T-helper 22 cell (primary cell): ENCODE measurements around the gene NPBWR2.

ENCODE experiments used
- DNase-seq: peaks from one replicate; pipeline ENCODE4 v3.0.0-alpha.2; 2020; ENCODE audit warnings: low read depth

Gene NPBWR2

GRCh38 chr20:64083804-64084684, 23.3 kb downstream of the NPBWR2 start, which contains the start of gene LKAAEAR1:
LKAAEAR1 (minus strand) TSS chr20:64084398; CDS start chr20:64084219, 179 bp downstream.
- DNase-seq = no peak

- peak; percentile 39 for DNase-seq
These were observed 24.0 kb downstream of the NPBWR2 start for GRCh38 chr20:64083378-64083803.

- DNase-seq = no peak
These were observed 24.5 kb downstream of the NPBWR2 start for GRCh38 chr20:64082820-64083377.

- no peak for DNase-seq
These were observed 25.1 kb downstream of the NPBWR2 start for GRCh38 chr20:64082126-64082731.

GRCh38 chr20:64081624-64081964, 25.8 kb downstream of the NPBWR2 start:
- DNase-seq = no peak

GRCh38 chr20:64080813-64081623, 26.3 kb downstream of the NPBWR2 start:
- no peak for DNase-seq

GRCh38 chr20:64080013-64080812, 27.2 kb downstream of the NPBWR2 start, which contains the start of gene OPRL1:
OPRL1 (plus strand) TSS chr20:64080082; CDS start chr20:64092721, 12,639 bp downstream.
- peak; percentile 63 for DNase-seq

GRCh38 chr20:64079273-64080012, 27.9 kb downstream of the NPBWR2 start, which contains the start of gene RGS19:
RGS19 (minus strand) TSS chr20:64079518; CDS start chr20:64076886, 2,632 bp downstream.
- DNase-seq = peak; percentile 69

GRCh38 chr20:64078934-64079272, 28.5 kb downstream of the NPBWR2 start:
- DNase-seq = no peak

- peak; percentile 48 for DNase-seq
These were observed 29.4 kb downstream of the NPBWR2 start for GRCh38 chr20:64077876-64078551.

- no peak for DNase-seq
These were observed 29.9 kb downstream of the NPBWR2 start for GRCh38 chr20:64077541-64077875.

- no peak for DNase-seq
These were observed 30.3 kb downstream of the NPBWR2 start for GRCh38 chr20:64077094-64077493.

- DNase-seq = no peak
These were observed 31.0 kb downstream of the NPBWR2 start for GRCh38 chr20:64076061-64076997.

GRCh38 chr20:64075556-64075955, 31.8 kb downstream of the NPBWR2 start:
- DNase-seq = no peak

GRCh38 chr20:64074963-64075362, 32.4 kb downstream of the NPBWR2 start:
- no peak for DNase-seq

GRCh38 chr20:64074184-64074789, 33.1 kb downstream of the NPBWR2 start:
- no peak for DNase-seq

GRCh38 chr20:64073476-64074183, 33.7 kb downstream of the NPBWR2 start:
- no peak for DNase-seq
